GM21526 (cell line): ENCODE measurements around the gene F10.

ENCODE experiments used
- ATAC-seq: cut with Tn5 transposase; IDR thresholded peaks from one replicate; pipeline ENCODE4 v1.9.1; 2021; ENCODE audit warnings: moderate library complexity; ENCODE audit not compliant: unreplicated experiment, low FRiP score

F10 gene

DNA sequence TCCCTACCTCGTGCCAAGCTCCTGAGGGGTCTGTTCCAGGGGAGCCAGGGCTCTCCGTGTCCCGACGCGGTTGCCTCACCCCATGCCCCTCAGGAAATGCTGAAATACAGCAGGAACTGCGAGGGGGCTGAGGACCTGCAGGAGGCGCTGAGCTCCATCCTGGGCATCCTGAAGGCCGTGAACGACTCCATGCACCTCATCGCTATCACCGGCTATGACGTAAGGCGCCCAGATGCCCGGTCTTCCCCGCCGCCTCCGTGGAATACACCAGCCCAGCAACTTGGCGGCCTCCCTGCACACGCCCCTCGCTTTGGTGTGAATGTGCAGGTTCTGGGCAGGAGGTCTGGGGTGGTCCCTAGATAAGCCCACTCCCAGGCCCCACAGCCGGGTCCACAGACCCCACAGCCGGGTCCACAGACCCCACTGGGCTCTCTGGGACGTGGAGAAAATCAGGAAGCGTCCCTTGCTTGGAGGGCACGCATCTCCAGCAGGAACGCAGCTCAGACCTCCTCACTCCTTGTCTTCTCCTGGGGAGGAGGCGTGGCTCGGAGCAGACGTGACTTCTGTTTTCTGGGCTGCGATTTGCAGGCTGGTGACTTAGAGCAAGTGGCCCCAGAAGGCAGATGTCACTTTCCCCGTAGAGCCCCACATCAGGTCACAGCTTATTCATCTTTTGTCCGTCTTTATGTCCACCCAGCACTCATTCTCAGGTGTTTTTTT is 36.4 kb upstream of the F10 start:
- ATAC-seq, result no peak

DNA sequence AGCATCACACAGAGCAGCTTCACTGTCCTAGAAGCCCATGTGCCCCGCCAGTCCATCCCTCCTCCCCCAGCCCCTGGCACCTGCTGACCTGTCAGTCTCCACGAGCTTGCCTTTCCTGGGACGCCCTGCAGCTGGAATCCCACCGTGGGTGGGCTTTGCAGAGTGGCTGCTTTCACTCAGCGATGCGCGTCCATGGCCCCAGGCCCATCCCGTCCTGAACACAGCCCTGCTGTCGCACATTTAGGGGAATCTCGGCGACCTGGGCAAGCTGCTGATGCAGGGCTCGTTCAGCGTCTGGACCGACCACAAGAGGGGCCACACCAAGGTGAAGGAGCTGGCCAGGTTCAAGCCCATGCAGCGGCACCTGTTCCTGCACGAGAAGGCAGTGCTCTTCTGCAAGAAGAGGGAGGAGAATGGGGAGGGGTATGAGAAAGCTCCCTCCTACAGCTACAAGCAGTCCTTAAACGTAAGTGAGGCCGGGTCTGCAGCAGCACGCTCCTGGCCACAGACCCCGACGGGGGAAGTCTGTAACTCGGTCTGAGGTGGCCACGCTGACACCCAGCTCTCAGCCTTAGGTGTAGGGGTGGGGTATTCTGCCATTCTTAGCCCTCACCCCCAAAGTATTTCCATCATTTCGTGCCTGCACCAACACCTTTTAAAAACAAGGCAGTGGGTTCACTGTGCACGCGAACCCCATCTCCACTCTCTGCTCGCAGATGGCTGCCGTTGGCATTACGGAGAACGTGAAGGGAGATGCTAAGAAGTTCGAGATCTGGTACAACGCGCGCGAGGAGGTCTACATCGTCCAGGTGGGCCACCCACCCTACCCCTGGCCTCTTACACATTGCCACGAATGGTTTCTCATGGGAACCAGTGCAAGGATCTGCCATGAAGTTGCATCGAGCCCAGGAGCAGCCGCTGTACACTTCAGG is 35.3 kb upstream of the F10 start:
- no peak for ATAC-seq

DNA sequence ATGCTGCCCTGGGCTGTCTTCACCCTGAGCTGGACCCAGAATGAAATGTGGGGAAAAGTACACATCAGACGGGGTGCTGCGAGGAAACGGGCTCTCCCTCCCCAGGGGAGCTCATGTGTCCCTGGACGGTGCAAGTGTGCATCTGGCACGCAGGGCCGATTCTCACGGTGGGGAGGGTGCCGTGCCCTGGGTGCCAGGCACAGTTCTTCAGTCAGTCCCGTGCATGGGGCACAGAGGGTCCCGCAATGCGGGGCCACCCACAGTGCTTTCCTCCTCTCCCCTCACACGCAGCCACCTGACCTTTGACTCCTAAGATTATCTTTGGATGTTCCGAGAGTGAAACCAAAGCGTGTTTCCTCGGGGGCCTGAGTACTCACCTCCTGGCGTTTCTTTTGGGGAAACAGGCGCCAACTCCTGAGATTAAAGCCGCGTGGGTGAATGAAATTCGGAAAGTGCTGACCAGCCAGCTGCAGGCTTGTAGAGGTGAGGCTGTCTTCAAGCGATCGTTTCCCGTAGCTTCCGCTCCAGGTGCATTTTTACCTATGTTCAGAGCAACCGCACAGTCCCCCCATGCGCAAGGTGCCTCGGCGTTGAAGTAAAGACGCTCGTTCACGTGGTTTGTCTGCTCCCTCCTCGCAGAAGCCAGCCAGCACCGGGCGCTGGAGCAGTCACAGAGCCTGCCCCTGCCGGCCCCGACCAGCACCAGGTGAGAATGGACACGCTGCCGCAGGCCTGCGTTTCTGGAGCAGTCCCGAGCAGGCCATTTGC is 34.5 kb upstream of the F10 start:
- ATAC-seq, result no peak

DNA sequence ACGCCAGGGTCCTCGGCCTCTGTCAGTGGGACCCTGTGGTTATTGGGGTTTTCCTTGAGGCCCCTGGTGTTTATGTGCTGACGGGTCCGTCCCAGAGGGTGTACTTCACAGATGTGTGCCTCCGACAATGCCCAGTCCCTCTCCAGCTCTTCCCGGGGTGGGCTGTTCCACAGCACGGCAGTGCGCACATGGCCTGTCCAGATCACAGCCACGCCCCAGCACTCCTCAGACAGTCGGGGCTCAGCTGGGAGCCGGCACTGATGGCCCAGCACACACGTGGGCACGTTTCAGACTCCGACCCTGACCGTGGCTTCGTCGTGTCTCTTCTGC is 33.9 kb upstream of the F10 start:
- ATAC-seq, result no peak

DNA sequence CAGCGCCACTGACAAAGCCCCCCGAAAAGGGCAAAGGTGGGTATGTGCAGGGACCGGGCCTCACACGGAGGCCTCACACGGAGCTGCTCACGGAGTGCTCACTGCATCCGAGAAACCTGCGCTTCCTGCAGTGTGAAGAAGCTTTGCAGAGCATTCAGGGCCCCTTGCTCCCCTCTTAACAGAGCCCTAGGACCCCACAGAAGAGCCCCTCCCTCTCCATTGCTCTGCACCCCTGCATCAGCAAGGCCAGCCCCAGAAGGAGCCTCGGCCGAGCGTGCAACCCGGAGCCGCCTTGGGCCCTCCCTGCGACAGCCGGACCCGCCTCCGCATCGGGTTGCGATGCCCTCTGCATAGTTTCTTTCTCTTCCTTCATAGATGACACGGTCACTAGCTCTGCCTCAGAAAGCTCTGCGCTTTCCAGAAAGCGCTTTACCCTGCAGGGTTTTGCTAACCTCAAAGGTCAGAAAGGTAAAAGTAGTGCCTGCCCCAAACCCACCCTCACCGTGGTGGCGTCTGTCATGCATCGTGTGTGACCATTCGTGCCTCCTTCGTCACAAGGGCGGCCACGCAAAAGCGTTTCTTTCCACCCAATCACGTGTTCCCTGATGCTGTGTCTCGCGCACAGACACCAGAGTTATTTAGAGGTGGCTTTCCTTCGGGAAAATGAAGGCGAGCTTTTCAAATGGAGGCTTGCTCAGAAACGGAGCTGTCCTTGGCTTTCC is 32.7 kb upstream of the F10 start:
- no peak for ATAC-seq

DNA sequence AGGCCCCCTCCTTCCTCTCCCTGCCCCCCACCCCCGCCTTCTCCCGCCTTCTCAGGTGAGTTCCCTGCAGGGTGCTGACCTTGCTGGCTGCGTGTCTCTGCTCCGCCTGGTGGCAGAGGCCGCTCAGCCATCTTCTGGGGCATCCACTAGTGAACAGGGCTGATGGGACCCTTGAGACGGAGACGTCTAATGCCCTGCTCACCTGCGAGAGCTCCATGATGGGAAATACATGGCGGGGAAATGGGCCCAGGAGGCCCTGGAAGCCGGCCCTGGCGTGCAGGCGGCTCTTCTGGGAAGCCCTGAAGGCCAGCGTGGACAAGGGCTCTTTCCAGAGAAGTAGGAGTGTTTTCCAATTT is 32.2 kb upstream of the F10 start:
- ATAC-seq, result no peak

DNA sequence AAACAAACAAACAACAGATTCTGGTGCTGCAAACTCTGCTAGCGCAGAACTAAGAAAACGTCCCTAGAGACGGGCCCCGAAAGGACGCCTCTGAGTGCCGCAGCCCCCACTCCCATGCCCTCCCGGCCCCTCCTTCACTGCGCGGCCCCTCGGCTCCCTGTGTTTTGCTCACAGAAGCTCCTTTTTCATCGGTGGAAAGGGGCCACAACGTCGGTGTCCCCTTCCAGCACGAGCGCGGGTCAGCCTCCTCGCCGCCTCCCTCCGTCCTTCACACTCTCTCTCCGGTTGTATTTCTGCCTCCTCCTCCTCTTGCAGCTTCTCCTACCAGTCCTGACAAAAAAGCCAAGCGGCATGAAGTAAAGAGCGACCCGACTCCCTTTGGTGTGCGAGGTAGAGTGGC is 31.8 kb upstream of the F10 start:
- no peak for ATAC-seq

DNA sequence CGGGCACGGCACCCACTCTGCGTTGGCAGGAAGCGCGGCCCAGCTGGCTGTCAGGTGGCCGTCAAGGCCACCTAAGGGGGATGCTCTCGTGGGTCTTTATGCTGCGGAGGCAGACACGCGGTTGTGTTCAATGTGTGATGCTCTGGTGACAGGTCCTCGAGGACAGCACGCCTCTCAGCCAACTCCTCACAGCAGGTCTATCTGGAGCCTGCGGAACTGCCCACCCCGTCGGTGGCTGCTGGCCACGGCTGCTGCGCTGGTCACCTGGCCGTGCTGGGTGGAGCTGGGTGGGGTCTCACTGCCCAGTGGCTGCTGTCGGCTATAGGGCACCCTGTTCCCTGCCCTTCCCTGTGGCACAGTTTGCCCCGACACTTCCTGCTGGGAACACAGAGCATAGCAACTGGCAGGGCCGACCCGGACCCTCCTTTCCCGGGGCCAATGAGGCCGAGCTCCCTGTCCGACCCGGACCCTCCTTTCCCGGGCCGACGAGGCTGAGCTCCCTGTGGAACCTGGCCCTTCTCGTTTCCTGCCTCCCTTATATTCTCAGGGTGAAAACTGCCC is 31.3 kb upstream of the F10 start:
- ATAC-seq, result no peak

DNA sequence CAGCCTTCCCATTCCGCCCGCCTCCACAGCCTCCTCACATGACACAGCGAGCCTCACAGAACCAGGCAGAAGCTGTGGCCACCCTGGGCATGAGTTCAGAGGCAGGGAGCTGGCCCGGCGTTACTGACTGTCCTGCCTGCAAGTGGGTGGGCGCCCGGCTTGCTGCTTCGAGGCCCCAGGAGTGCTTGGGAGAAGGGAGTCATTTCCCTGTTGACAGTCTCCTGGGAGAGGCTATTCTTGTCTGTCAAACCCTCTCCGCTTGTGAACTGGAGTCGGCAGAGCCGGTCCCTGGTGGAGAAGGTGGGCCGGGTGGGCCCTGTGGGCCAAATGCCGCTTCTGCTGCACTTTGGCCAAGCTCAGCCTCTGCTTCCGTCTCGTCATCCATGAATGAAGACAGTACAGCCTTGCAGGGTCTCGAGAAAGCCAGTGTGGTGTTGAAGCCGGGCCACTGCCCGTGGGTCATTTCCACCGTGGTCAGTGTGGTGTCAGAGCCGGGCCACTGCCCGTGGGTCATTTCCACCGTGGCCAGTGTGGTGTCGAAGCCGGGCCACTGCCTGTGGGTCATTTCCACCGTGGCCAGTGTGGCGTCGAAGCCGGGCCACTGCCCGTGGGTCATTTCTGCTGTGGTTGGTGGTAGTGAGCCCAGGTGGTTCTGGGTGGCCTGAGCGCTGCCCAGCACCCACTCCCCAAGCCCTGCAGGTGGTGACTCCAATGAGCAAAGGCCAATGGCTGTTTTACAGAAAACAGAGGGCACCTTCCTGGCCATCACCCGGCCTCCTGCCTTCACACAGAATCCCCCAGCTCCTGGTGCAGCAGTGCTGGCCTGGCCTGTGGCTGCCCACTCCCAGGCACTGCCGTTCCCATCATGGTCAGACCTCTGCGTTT is 30.5 kb upstream of the F10 start:
- no peak for ATAC-seq

DNA sequence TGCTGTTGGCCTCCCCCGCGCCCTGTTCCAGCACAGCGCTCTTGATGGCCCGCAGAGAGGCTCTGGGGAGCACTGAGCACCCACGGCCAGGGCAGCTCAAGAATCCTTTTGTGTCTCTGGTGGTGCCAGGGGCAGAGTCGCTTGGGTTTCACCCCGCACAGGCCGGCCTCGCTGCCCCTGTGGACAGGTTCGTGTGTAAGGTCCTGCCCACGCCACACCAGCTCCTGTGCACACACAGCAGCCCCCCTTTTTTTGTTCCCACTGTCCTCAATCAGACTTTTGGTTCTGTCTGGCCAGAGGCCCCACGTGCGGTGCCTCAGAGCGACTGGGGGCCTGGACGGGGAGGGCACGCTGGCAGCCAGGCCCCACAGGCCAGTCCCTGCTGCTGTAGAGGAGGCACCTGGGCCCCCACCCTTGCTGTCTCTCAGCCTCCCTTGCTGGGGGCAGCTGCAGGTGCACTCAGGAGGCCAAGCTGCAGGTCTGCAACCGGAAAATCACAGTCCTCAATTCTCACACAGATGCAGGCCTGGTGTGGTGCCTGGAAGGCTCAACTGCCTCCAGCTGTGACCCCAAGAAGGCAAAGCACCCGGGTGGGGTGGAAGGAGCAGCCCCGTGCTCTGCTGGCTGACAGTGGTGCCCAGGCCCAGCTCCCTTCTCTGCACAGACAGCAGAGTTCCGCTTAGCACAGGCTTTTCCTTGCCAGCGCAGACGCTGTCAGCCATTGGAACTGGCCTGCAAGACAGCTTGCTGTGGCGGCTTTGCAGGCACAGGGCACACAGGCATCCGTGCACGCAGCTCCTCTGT is 29.6 kb upstream of the F10 start:
- ATAC-seq, result no peak

DNA sequence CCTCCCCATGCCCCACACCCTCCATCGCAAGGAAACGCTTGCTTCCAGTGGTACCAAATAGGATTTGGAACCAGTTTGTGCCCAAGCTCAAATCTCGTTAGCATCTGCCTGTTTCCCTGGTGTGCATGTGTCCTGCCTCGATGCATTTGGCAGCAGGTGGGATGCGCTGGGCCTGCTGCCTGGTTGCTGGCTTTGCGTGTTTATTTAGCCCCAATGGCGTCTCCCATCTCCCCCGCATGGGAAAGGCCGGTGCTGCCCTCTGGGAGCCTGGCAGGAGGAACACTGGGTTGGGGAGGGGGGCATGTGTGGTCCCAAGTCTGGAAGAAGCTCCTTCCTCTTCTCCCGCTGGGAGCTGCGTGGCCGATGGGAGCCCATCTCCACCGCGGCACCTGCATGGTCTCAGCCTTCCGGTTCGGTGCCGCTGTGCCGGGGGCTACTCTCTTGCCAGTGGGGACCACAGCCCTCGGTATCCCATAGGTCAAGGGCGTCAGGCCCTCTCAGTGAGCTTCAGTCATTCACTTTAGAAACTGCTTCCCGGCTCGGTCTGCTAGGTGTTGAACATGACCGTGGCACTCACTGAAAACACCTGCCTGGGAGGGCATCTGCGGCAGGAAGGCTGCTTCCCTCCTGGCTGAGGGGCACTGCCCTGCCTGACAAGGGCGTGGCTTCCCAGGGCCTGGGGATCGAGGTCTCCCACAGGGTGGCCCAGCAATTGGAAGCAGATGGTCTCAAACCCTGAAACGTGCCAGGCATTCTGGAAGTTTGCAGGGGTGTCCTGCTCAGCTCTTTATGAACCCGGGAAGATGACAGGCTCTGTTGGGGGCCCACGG is 28.8 kb upstream of the F10 start:
- ATAC-seq, result no peak

DNA sequence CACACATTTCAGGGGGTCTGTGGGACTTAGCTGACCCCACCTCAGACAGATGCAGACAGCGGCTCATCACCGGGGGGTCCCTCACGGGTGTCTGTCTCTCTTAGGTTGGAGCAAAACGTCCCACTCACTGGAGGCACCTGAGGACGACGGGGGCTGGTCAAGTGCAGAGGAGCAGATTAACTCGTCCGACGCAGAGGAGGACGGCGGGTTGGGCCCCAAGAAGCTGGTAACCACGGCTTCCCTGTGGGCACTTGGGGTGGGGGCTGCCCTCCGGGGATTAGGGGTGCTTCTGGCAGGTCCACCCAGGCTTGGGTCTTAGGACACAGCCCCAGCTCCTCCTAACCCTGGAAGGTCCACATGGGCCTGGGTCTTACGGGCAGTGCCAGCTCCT is 28.2 kb upstream of the F10 start:
- ATAC-seq, result no peak

DNA sequence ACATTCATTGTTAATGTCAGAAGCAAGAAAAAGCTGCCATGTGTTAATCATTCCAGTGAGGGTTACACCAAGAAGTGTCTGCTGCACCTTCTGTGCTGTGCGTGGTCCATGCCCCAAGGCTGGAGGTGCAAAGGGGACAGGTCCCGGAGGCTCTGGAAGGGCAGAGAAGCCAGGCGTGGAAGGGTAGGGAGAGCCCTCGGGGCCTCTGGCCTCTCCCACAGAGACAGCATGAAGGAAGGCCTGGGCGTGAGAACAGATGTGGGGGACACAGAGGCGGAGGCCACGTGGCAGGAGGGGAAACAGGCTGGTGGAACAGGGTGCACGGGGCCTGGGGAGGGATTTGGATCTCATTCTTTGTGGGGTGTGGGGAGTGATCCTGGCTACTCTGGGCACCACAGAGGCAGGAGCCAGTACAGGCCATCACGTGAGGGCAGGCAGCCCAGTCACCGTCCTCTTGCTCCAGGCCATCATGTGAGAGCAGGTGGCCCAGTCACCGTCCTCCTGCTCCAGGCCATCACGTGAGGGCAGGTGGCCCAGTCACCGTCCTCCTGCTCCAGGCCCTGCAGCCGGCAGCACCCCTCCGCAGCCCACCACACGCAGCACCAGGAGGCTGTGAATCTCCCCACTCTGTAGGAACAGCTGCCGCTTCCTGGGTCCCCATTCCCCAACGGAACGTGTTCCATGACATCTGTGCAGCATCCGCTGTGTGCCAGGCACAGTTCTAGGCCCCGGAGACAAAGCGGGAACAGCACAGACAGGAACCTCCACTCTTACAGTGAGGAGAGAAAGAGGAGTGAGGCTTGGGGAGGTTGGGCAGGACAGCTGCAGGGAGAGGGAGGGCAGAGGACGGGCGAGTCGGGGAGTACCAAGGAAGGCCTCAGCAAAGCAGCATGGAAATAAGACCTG is 27.2 kb upstream of the F10 start:
- ATAC-seq, result no peak

DNA sequence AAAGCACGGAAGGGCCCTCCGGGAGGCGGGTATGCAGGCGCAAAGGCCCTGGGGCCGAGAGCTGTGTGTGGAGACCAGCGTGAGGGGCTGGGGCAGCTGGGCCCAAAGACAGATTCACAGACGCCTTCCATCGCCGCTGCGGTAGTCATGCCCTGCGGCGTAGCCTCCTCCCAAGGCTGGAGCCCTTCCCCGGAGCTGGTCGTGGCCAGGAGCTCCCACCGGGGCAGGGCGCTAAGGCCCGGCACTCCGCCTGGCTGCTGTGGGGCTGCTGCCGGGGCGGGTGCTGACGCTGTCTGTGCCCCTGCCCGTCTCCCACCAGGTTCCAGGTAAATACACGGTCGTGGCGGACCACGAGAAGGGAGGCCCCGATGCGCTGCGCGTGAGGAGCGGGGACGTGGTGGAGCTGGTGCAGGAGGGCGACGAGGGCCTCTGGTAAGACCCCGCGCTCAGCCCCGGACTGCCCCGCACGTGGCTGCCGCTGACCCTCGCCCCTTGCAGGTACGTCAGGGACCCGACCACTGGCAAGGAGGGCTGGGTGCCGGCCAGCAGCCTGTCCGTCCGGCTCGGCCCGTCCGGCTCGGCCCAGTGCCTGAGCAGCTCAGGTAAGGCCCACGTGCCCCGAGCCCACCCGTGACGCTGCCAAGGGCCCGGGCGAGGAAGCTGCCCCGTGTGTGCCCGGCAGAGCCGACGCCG is 26.4 kb upstream of the F10 start:
- ATAC-seq, result no peak

DNA sequence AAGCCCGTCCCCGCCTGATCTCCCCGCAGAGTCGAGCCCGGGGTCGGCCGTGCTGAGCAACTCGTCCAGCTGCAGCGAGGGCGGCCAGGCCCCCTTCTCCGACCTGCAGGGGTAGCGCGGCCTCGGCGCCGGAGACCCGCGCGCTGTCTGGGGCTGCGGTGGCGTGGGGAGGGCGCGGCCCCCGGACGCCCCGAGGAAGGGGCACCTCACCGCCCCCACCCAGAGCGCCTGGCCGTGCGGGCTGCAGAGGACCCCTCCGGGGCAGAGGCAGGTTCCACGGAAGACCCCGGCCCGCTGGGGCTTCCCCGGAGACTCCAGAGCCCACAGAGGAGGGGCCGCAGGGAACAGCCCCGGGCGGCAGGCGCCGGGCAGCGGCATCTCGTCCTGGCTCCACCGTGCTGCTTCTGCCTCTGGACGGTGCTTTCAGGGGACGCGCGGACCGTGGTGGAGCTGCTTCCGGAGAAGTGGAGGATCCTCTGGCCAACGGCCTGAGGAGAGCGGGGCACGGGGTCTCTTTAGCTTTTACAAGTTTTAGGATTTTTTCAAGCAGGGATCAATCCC is 25.8 kb upstream of the F10 start:
- no peak for ATAC-seq

DNA sequence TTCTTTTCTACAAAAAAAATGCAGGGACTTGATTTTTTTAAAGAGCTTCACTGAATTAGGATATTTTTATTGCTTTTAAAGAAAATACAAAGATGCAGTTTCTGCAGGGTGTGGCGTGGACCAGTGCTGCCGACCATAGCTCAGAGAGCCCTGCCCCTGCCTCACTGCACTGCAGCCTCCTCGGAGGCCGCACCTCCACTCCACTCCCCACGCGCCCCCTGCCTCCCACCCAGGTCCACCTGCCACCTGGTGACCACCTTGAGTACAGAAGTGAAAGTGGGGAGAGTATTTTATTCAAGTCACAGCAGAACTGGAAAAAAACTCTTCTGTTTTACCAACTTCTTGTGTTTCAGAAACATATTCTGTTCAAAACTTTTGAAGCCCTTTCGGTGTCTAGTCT is 24.9 kb upstream of the F10 start:
- ATAC-seq, result no peak
